ENCODE data around the gene CASZ1.

The CASZ1 gene

GRCh38 chr1:10796029-10796944 is at the start of gene CASZ1:
CASZ1 (minus strand) TSS chr1:10796646; CDS start chr1:10693889, 102,757 bp downstream.
- peak within 1 kb of the TSS; percentile 46 for H3K27ac ChIP-seq
- DNase-seq (ENCODE audit: low read depth, low spot score), result peak; percentile 61

- no peak overlapping the region for H3K27ac ChIP-seq
- no peak for DNase-seq (ENCODE audit: low read depth, low spot score)
These were observed 47.3 kb upstream of the CASZ1 start for GRCh38 chr1:10843697-10844096.

GRCh38 chr1:10841118-10841517 is 44.7 kb upstream of the CASZ1 start:
- H3K27ac ChIP-seq, result no peak overlapping the region
- DNase-seq (ENCODE audit: low read depth, low spot score), result no peak

GRCh38 chr1:10839188-10839770 is 42.8 kb upstream of the CASZ1 start:
- no peak for DNase-seq (ENCODE audit: low read depth, low spot score)
- no peak overlapping the region for H3K27ac ChIP-seq

GRCh38 chr1:10838541-10838940 is 42.1 kb upstream of the CASZ1 start:
- H3K27ac ChIP-seq, result no peak overlapping the region
- DNase-seq (ENCODE audit: low read depth, low spot score), result no peak

GRCh38 chr1:10836726-10837125 is 40.3 kb upstream of the CASZ1 start:
- DNase-seq (ENCODE audit: low read depth, low spot score), result no peak

GRCh38 chr1:10835822-10836421 is 39.5 kb upstream of the CASZ1 start:
- no peak for DNase-seq (ENCODE audit: low read depth, low spot score)
- no peak overlapping the region for H3K27ac ChIP-seq

More at GRCh38 chr1:10836726-10837125, 40.3 kb upstream of the CASZ1 start:
- no peak overlapping the region for H3K27ac ChIP-seq

GRCh38 chr1:10835421-10835820 is 39.0 kb upstream of the CASZ1 start:
- no peak for DNase-seq (ENCODE audit: low read depth, low spot score)
- no peak overlapping the region for H3K27ac ChIP-seq

GRCh38 chr1:10834770-10835412 is 38.4 kb upstream of the CASZ1 start:
- no peak overlapping the region for H3K27ac ChIP-seq
- no peak for DNase-seq (ENCODE audit: low read depth, low spot score)

GRCh38 chr1:10833630-10834557 is 37.4 kb upstream of the CASZ1 start:
- H3K27ac ChIP-seq, result no peak overlapping the region
- DNase-seq (ENCODE audit: low read depth, low spot score), result no peak

- no peak for DNase-seq (ENCODE audit: low read depth, low spot score)
- peak overlapping the region; percentile 31 for H3K27ac ChIP-seq
These were observed 36.3 kb upstream of the CASZ1 start for GRCh38 chr1:10832703-10833102.

- DNase-seq (ENCODE audit: low read depth, low spot score), result no peak
- peak overlapping the region; percentile 12 for H3K27ac ChIP-seq
These were observed 34.7 kb upstream of the CASZ1 start for GRCh38 chr1:10830961-10831668.

- peak overlapping the region; percentile 12 for H3K27ac ChIP-seq
- DNase-seq (ENCODE audit: low read depth, low spot score), result no peak
These were observed 33.6 kb upstream of the CASZ1 start for GRCh38 chr1:10829965-10830515.

- DNase-seq (ENCODE audit: low read depth, low spot score), result no peak
- H3K27ac ChIP-seq, result no peak overlapping the region
These were observed 32.8 kb upstream of the CASZ1 start for GRCh38 chr1:10829067-10829818.

- no peak for DNase-seq (ENCODE audit: low read depth, low spot score)
- no peak overlapping the region for H3K27ac ChIP-seq
These were observed 31.2 kb upstream of the CASZ1 start for GRCh38 chr1:10827377-10828333.

GRCh38 chr1:10825592-10825991 is 29.1 kb upstream of the CASZ1 start:
- no peak for DNase-seq (ENCODE audit: low read depth, low spot score)
- H3K27ac ChIP-seq, result peak overlapping the region; percentile 69

Measured in epithelial cell of prostate (primary cell).